Astrocyte of the cerebellum (primary cell): ENCODE data around the gene RNF121.

Experiments used
- DNase-seq: peaks from one replicate; pipeline ENCODE4 v3.0.0-alpha.2; 2011; ENCODE audit warnings: low read depth
- H3K4me3 ChIP-seq: 2 replicates; pipeline ENCODE4 v1.5.1; 2011; ENCODE audit warnings: mild to moderate bottlenecking, low read depth, low read length, moderate library complexity
- in situ Hi-C: cut with HindIII; loops from 2 replicates; pipeline ENCODE4 v1.10.0; 2017; ENCODE audit warnings: low sequenced_read_pairs
- TF ChIP-seq, protein P1 (sequence below): IDR thresholded peaks from 2 replicates; pipeline ENCODE4 v1.5.1; 2012; ENCODE audit warnings: low read length, low read depth, moderate library complexity, mild to moderate bottlenecking; ENCODE audit errors: missing control alignments

The RNF121 gene

DNA sequence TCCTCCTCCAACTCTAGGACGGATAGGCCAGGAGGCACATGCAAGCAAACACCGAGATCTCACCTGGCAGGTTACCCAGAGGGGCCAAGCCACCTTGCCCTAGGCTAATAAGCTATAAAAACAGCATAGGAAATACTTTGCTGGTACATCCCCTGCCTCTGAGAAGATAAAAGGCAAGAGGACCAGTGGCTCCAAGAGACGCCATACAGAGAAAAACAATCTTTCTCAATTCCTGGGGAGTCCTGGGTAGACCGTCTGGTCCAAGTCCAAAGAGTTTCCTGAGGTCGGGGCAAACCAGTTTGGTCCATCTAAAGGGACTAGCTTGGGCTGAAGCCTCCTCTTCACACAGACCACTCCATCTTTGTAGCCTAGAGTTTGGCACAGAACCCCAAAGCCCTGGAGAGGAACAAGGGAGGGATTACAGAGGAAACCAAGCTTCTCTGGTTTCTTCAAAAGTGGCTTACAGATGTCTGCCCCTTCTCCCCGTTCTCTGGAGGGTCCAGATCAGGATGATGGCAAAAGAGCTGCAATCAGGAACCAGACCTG lies 111.1 kb downstream of the RNF121 start:
- DNase-seq = no peak
- H3K4me3 ChIP-seq = peak overlapping the region; percentile 78
- in situ Hi-C loops = no loop called here
- TF ChIP-seq, protein P1, sequence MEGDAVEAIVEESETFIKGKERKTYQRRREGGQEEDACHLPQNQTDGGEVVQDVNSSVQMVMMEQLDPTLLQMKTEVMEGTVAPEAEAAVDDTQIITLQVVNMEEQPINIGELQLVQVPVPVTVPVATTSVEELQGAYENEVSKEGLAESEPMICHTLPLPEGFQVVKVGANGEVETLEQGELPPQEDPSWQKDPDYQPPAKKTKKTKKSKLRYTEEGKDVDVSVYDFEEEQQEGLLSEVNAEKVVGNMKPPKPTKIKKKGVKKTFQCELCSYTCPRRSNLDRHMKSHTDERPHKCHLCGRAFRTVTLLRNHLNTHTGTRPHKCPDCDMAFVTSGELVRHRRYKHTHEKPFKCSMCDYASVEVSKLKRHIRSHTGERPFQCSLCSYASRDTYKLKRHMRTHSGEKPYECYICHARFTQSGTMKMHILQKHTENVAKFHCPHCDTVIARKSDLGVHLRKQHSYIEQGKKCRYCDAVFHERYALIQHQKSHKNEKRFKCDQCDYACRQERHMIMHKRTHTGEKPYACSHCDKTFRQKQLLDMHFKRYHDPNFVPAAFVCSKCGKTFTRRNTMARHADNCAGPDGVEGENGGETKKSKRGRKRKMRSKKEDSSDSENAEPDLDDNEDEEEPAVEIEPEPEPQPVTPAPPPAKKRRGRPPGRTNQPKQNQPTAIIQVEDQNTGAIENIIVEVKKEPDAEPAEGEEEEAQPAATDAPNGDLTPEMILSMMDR = no peak

DNA sequence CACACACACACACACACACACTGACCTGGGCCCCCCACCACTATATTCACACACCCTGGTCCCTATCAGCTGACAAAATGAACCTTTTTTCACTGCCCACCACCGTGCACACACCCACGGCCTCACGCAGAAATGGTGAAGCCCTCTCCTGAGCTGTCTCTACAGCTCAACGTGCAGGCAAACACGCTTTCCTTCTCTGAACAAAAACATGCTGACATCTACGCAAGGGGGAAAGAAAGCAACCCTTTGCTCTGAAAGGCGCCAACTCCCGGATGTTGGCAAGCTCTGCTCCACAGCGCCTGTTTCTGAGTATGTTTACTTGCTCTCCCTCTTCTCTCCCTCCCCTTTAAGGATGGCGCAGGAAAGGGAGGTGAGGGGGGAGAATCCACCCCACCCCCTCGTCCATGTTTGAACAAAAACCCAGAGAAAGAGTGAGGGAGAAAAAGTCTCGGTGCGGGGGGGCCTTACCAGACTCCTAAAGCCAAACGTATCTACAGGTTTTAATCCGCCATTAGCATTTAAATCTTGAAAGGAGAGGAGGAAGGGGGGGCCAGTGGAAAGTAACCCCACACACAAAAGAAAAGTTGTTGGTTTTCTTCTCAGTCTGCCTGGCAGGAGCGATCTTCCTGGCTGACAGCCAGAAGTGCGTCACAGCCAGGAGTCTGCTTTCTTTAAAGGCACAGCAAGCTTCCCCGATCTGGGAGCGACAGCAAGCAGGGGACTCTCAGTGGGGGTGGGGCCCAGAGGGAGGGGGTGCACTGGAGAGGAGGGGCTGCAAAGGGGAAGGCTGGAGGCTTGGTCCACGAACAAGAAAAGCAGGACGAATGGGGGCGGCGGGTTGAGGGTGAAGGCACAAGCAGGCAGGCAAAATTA lies 111.9 kb downstream of the RNF121 start:
- in situ Hi-C loops = no loop called here
- peak overlapping the region; percentile 78 for H3K4me3 ChIP-seq
- peak; percentile 86 for DNase-seq

DNA sequence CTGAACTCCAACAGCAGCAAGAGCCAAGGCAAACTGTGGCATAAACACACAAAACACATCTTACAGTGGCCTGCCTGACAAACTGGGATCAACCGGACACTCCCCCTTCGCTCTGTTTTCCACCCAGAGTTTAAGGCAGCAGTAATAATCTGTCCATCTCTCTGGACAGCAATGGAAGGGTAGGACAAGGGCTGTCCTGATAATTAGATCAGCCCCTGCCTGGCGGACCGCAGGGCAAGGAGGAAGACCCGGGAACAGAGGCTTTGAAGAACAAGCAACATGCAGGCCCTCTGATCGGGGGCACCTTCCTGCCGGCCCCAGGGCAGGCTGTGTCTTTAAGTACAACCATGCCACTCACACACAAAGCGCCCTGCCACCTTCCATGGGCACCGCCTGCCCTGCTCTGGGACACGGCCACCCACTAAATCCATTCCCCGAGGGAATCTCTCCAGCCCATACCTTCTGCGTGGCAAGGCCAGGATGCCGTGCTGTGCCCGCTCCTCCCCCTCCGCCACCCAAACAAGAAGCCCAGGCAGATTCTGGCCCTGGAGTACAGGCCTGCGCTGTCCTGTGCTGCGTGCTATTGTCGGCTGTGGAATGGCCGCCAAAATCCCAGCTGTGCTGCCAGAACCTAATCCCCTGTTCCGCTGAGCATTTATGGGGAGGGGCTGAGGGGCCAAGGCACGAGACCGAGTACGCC lies 112.7 kb downstream of the RNF121 start:
- TF ChIP-seq, protein P1 = no peak
- peak; percentile 49 for DNase-seq
- in situ Hi-C loops = no loop called here
- peak overlapping the region; percentile 78 for H3K4me3 ChIP-seq

More for the DNA sequence above, 111.9 kb downstream of the RNF121 start:
- TF ChIP-seq, protein P1 = no peak

DNA sequence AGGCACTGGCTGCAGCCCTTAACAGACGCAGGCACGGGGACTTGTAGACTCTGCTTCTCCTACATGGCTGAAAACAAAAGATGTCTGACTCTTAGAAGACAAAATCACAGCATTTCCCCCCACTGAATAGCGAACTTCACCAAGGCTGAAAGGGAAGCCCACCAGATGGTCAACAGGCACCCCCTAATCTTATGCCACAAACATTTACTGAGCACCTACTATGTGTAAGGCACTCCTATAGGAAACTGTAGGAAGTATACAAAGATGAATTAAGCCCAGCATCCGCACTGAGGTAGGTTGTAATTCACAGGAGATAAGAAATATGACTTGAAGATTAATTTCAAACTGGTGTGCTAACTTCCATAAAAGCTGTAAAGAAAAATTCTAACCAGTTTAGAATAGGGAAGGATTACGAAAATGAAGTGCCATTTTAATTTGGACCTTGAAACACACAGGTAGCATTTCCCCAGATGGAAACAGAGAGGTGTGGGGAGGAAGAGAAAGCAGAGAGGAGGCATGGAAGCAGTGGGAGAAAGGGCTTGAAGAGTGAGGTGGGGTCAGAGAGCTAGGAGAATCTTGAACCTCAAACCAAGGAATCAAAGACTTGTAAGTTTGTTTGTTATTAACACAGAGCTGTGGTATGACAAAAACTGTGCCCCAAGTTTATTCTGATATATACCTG lies 113.4 kb downstream of the RNF121 start:
- no peak for DNase-seq
- TF ChIP-seq, protein P1 = no peak
- peak overlapping the region; percentile 78 for H3K4me3 ChIP-seq
- in situ Hi-C loops = no loop called here

DNA sequence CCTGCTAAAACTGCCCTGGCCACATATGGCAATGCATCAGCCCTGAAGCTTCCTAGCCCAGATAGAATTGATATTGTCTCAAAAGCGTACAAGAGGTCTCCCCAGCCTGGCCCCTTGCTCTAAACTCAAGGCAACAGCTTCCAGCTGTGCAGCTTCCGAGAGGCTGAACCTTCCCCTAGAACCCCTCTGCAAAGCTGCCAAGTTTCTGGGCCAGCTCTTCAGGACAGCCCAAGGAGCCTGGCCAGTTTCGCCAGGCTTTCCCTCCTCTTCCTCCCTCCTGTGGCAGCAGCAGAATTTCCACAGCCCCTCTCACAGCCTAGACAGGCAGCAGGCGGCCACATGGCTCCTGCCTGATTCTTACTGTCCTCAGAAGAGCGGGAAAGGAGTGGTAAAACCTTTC lies 117.0 kb downstream of the RNF121 start:
- no peak overlapping the region for H3K4me3 ChIP-seq
- DNase-seq = no peak
- TF ChIP-seq, protein P1 = no peak
- in situ Hi-C loops = no loop called here
